GM19239 (cell line): Measurements from ENCODE around the gene EEF2KMT.

Source experiments
- DNase-seq: peaks from one replicate; pipeline ENCODE4 v3.0.0; 2011; ENCODE audit warnings: low spot score; ENCODE audit not compliant: insufficient read length
- FAIRE-seq: peaks from 2 replicates; lab custom pipeline; 2011; peaks lifted over from hg19 to GRCh38; lab: Jason Lieb, UNC

EEF2KMT gene

DNA sequence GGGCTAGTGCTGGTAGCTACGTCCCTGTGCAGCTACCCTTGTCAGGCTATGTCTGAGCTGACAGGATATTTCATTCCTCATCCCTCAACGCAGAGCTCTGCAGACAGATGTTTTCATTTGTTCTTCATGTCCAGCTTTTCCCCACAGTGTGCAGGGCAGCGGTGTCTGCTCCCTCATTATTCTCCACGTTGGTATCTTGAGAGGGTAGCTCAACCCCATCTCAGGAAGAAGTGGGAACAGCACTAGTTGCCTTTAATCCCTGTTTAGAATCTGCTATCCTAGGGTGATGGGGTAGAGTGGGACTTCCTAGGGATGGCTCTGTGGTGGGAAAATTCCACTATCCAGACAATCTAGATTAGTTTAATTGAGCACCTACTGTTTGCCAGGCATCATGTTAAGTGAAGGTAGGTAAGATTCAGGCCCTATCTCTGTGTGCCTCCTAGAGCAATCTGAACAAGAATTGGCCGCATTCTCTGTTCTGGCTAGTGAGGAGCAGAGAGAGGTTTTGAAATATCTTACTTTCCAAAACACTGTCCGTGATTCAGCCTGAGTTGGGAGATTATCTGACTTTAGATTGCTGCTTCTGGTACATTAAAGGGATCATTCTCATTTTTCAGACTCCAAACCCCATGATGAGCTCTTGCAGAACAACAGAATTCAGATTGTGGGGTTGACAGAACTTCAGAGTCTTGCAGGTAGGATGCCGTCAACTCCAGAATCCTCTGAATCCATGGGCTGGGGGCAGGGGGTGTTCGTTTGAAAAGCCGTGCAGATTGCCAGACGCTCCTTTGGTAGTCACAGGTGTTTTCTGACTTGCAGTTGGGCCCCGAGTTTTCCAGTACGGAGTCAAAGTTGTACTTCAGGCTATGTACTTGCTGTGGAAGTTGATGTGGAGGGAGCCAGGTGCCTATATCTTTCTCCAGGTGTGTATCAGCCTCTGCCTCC lies 25.0 kb downstream of the EEF2KMT start:
- FAIRE-seq (peak; percentile 23), DNase-seq (no peak)

DNA sequence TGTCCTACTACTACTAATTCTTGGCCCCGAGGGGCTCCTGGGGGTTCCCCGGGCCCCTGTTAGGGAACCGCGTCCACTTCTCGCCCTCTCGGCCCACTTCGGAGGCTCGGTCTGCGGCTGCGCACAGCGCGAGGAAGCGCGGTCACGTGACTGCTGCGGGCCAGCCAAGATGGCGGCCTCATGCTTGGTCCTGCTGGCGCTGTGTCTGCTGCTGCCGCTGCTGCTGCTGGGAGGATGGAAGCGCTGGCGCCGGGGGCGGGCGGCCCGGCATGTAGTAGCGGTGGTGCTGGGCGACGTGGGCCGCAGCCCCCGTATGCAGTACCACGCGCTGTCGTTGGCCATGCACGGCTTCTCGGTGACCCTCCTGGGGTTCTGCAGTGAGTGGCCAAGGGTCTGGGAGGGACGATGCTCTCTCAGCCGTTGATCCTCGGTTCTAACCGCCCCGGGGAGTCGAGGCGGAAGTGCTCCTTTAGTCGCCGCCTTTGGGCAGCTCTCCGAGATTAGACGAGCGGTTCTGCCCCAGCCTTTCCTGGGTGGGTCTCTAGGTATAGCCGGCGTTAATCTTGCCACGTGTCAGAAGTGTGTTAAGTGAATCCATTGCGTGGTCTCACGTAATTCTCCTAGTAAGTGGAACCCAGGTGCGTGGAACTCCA lies 25.8 kb downstream of the EEF2KMT start, which contains the start of gene ALG1:
TSS of gene ALG1 (plus strand) at position 163 of the 653 bp plus-strand sequence. CDS start at position 170, 7 bp downstream.
- FAIRE-seq (peak; percentile 83), DNase-seq (peak; percentile 94)

DNA sequence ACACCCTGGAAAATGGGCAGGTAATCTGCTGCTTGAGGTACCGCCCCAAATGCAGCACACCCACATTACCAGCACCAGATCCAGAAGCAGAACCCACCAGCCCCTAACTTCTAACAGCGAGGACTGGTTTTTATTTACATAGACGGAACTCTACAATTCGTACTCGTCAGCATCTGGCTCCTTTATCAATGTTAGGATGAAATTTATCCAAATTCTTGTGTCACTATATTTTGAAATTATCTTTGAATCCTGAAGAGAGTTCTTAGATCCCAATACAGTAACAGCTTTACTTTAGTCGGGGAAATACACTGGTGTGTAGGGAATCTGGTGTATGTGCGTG lies 26.3 kb downstream of the EEF2KMT start:
- DNase-seq = no peak
- FAIRE-seq = no peak

DNA sequence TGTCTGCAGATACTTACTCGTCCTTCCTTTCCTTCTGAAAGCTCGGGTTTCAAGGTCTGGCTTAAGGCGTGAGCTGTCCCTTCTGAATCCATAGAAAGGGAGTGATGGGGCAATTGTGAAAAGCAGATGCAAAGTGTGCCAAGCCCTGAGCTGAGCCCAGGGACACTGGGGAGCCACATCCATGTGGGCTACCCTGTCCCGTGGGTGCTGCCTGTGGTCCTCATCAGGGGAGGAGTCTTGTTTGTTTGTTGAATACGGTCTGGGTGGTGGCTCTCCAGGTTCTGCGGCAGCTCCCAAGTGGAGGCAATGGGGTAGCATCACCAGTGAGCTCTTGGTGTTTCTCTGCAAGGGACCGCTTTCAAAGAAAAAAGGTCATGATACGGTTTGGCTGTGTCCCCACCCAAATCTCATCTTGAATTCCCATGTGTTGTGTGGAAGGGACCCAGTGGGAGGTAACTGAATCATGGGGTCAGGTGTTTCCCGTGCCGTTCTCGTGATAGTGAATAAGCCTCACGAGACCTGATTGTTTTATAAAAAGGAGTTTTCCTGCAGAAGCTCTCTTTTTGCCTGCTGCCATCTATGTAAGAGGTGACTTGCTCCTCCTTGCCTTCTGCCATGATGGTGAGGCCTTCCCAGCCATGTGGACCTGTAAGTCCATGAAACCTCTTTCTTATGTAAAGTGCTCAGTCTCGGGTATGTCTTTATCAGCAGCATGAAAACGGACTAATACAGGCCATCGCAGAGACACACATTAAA lies 27.0 kb downstream of the EEF2KMT start:
- FAIRE-seq = no peak

DNA sequence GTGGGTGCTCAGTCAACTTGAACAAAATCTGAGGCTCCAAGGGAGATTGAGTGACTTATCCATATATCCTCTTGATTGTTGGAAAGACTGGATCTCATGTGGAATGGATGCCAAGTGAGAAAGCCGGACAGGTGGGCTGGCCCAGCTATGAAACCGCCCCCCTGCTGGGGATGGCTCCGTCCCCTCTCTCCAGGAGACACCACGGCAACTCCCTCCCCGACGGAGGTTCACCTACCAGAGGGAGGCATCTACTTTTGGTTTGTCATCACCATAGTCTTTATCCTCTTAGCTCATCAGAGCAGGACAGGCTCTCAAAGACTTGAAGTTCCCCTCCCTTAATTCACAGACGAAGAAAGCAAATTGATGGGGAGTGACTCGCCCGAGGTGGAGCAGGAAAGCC lies 27.7 kb downstream of the EEF2KMT start:
- no peak for DNase-seq
- no peak for FAIRE-seq

More for the DNA sequence above, 27.0 kb downstream of the EEF2KMT start:
- no peak for DNase-seq

DNA sequence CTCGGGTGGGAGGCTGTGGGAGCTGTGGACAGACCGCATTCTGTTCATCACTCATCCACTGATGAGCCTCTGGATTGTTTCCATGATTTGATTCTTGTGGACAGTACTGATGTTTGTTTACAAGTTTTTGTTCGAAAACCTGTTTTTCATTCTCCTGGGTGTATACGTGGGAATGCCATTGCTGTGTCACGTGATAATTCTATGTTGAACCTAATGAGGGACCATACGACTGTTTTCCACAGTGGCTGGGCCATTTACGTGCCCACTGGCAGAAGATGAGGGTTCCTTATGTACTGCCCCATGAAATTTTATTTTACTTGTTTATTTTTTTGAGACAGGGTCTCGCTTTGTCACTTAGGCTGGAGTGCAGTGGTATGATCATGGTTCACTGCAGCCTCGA lies 28.5 kb downstream of the EEF2KMT start:
- DNase-seq = no peak
- FAIRE-seq = no peak

DNA sequence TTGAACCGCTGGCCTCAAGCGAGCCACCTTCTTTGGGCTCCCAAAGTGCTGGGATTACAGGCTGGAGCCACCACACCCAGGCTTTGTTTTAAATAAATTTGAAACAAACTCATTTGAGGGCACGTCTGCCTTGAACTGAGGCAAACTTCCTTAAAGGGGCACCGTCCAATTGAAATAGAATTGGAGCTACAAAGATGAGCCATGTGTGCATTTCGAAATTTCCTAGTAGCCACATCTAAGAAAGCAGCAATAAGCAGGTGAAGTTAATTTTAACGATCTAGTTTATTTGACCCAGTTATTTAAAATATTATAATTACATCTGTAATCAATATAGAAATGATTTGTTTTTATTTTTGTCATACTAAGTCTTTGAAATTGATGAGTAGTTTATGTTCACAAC lies 31.1 kb downstream of the EEF2KMT start:
- no peak for DNase-seq

DNA sequence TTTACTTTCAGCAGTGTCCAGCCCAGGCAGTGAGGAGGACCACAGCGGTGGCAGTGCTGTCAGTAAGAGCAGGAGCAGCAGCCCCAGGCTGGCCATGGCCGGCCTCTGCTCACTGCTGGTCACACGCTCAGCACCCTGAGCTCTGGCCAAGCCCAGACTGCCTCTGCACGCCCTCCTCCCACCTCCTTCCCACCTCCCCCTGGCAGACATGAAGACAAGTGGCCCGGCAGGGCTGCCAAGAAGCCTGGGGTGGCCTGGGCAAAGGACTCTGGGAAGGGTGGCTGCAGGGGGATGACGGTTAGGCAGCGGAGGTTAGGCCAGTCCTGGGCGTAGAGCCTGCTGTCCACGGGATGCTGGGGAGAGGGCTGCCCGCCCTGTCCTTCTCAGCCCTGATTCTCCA lies 31.8 kb downstream of the EEF2KMT start, which contains the start of gene C16orf89:
TSS of gene C16orf89 (minus strand) at position 144 of the 400 bp plus-strand sequence. CDS start at position 96, 48 bp downstream.
- FAIRE-seq = no peak
- no peak for DNase-seq

More for the DNA sequence above, 31.1 kb downstream of the EEF2KMT start:
- no peak for FAIRE-seq

DNA sequence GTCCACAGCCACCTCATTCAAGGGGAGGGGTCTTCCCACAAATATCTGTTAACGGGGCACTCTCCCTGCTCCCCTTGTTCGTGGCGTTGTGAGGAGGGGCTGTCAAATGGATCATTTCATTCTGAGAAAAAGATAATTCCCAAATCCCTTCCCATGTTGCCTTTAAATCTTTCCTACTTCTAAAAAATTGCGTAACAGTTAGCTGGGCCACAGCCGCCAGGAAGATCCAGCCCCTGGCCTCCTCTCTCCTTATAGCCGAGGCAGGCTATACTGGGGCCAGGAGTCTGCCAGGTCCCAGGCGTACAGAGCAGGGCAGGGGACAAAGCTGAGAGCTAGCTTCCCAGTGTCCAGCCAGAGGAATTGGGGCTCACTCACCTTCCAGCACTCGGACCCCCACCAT lies 32.3 kb downstream of the EEF2KMT start:
- FAIRE-seq (no peak), DNase-seq (no peak)

DNA sequence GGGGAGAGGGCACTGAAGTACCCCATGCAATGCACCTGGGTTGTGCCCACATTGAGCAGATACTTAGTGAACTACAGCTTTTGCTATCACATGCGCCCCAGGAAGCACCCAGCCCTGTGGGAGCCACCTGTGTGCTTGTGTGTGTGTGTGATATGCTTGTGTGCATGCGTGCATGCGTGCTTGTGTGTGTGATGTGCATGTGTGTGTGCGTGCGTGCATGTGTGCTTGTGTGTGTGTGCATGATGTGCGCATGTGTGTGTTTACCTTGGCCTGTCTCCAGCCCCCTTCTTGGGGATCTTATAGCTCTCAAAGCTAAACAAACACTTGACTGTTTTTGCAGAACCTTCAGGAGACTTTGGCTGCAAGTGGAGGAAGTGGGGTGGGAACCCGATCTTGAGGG lies 32.7 kb downstream of the EEF2KMT start:
- FAIRE-seq (no peak), DNase-seq (no peak)

DNA sequence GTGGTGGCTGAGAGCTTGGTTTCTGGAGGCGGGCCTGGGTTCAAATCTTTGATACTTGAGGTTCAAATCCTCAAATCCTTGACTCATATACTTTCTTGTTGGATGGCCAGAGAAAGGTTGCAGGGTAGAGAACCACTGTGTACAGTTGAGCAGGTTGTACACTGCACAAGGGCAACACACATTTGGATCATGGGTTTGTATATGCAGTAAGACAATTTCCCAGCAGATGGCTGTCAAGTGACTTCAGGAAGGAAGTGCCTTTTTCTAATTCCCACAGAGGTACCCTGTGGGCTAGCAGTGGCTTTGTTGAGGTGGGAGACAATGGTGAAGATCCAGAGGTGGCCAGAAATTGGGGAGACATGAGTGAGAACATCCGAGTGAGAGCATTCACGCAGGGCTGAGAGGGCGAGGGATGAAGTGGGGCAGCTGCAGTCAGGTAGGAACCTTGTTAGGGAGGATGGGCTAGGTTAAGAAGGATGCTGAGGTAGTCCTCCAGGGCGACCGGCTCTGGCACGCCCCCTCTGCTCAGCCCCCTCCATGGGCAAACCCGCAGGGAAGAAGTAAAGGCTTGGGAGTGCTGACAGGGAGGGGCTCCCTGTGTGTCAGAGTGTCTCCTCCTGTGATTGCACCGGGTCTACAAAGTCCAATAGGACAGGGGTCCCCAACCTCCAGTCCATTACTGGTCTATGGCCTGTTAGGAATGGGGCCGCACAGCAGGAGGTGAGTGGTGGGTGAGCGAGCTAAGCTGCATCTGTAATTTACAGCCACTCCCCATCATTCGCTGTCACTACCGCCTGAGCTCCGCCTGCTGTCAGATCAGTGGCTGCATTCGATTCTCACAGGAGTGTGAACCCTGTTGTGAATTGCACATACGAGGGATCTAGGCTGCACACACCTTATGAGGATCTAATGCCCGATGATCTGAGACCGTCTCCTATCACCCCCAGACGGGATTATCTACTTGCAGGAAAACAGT lies 34.5 kb downstream of the EEF2KMT start:
- DNase-seq (no peak), FAIRE-seq (no peak)

DNA sequence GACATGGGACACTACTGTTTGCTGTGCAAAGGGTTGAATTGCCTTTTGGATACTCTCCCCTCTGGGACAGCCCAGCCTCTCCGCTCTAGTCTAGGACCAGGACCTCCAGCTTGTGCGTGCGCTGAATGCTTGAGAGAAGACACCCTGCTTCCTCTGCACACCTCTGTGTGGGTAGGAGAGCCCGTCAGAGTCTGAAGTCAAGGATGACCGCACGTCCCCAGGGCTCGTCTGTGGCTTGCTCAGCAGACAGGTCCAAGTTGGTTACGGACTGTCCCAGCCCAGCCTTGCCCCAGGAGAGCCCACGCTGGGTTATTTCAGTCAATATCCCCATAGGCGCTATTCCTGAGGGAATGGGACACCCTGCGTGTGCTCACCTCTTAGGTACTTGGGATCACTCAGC lies 35.5 kb downstream of the EEF2KMT start:
- FAIRE-seq = no peak

DNA sequence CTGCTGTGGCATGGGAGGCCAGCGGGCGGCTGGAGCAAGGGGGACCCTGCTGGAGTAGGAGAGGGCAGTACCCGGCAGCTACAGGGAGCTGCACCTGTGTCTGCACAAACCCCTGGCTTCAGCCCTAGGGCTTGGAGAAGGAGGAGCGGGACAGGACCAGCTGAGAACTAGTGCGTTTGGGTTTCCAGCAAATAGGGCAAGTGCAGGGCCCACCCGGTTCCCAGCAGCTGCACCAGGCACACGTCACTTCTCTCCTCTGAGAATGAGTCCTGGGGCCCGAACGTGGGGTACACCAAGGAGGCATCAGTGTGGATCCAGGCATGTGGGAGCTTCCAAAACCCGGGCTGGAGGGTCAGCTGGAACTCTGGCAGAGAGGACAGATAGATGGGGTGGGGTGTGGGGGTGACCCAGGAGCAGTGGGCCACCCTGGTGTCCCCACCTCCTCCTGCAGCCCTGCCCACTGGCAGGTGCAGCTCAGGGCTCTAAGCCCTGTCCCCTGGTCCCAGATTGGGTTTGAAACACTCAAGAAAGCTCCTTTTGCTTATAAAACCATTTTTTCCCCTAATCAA lies 37.4 kb downstream of the EEF2KMT start:
- FAIRE-seq = no peak
- DNase-seq = no peak

More for the DNA sequence above, 35.5 kb downstream of the EEF2KMT start:
- no peak for DNase-seq

DNA sequence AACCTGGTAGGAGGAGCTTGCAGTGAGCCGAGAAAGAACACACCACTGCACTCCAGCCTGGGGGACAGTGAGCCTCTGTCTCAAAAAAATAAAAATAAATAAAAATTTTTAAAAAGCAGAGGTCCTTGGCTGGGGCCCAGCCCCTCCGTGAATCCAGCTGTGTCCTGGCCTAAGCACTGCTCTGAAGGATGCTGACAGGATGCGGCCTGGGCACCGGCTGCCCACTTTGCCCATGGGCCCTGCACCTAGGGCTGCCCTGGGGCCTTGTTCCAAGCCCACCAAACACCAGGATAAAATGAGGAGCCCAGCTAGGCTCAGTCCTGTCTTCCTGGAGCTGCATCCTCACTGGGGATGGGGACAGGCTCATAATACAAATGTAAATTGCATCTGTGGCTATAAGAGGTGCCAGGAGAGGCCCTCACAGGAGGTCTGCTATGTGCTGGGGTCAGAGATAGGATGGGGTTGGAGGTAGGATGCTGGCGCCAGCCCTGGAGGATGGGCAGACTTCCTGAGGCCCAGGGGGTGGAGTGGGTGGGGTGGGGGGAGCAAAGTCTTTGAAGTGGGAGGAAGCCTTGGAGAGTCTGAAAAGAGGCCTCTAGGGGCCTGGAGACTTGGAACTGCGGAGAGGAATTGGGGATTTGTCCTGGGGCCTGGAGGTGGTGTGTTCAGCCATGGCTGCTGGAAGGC lies 38.1 kb downstream of the EEF2KMT start:
- no peak for FAIRE-seq
- no peak for DNase-seq

DNA sequence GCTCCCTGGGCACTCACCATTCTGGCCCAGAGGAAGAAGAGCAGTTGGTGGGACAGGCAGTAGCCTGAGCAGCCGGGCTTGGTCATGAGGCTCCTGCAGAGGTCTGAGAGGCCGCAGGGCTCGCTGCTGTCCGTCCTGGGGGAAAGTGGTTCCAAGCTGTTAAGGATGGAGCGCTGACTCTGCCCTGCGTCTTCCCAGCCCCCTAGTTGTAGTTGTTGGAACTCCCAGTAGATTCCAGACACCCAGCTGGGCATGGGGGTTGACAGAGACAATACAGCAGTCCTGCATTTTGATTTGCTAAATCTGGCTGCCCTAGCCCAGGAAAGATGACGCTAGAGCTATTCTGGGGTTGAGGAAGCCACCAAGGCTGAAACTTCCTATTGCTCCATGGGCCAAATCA lies 39.1 kb downstream of the EEF2KMT start:
- FAIRE-seq (no peak), DNase-seq (no peak)

DNA sequence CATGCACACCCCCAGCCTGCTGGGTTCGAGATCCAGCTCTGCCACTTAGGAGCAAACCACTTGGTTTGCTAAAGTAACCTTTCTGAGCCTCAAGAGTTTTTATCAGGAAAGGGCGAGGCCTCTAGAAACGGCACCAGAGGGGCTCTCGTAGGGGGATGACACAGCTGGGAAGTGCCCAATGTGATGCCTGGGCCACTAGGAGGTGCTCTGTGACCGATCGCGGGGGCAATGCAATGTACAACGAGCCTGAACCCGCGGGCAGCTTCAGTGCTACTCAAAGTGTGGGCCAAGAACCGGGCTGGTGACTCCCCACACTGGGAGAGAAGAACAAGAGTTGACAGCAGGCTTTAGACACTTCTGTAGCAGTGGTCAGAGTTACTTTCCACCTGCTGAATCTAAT lies 41.2 kb downstream of the EEF2KMT start:
- DNase-seq (peak; percentile 32), FAIRE-seq (peak; percentile 11)

DNA sequence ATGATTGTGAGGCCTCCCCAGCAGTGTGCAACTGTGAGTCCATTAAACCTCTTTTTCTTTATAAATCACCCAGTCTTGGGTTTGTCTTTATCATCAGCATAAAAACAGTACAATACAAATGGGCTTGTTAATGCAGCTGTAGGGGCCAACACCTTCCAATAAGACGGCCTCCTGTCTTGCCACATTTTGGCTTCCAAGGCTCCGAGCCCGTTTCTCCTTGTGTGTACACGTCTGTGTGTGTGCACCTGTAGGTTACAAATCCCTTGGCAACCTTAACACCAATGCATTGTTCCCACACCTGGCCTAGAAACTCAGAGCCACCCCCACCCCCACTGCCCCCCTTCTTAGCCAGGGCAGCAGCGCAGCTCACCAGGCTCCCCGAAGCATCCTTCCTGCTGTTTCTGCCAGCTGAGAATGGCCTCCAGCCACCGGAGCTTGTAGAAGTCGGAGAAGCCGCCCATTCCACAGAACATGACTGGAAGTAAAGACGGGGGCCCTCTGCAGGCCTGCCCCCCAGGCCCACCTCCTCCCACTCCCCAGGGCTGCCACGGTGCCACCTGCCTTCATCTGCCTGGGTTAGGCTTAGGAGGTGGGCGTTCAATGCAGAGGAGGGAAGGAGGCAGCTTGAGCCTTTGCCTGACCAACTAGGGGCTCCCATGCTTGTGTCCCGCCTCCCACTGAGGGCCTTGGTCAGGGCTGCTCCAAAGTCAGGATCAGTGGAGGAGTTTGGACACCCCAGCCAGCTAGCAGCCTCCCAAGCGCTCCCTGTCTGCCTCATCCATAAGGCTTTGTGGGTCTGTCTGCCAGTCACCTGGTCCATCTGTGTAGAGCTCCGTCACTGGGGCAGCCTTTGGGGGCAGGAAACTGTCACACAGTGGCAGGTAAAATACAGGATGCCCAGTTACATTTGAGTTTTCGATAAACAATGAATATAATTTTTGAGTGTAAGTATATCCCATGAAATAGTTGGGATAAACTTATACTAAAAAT lies 42.4 kb downstream of the EEF2KMT start:
- no peak for FAIRE-seq

More for the DNA sequence above, 42.4 kb downstream of the EEF2KMT start:
- DNase-seq = no peak
